Anterior cingulate cortex (tissue), 58 donors: ENCODE data around the gene EPS8.
A peak's percentile ranks its signal among the peaks of the same experiment; 100 is the strongest.

Experiments used
- DNase-seq, 58 donors: peaks; one replicate each; lab custom pipeline; 2025; lab: John Stamatoyannopoulos, UW

Gene EPS8

DNA sequence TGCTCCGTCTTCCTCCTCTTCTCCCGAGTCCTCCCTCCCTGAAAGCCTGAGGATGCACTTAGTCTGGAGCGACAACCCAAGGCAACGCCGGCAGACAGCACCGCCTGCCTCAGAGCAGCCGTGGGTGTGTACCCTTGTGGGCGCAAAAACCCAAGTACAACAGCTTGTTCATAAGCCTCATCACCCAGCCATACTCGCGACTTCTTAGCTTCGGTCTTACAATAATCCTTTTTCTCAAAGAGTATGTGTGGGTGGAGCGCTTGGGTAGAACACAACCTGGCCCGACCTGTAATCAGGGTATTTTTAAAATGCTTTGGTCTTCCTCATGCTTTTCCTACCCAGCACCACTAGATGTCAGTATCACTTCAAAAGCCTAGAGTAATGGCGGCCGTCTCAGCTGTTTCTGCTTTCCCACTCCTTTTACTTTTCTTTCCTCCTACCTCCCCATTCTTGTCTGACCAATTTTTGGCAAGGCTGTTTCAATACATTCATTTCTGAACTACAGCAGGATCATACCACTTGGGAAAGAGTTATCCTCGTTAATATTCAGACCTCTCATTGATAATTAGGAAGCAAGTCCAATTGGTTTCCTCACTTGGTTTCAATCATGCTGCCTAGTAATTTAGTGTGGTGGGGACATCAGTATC lies 198.9 kb downstream of the EPS8 start:
- DNase-seq: peak in 46 of 58 donors; percentile 4 to 82 (median 38)

DNA sequence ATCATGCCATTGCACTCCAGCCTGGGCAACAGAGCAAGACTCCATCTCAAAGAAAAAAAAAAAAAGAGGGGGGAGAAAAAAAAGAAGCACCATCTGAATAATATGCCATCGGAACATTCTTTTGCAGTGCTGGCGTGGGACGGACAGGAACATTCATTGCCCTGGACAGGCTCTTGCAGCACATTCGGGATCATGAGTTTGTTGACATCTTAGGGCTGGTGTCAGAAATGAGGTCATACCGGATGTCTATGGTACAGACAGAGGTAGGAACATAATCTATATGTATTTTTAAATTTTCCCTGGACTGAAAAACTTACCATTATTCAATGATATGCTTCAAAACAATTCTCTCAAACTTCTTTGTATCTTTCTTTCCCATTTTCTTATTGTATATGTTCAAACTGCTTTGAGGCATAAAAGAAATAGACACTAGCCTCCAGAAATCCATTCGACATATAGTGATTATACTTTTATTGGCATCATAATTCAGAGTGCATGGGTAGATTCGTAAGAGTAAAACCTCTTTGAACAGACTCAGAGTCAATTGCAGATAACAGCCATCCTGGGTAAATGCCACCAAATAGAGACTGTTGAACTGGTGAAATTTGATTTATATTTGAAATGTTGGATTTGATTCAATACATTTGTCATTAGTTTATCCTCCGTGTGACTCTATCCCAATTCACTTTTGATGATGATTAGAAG lies 199.7 kb downstream of the EPS8 start:
- DNase-seq: no peak

DNA sequence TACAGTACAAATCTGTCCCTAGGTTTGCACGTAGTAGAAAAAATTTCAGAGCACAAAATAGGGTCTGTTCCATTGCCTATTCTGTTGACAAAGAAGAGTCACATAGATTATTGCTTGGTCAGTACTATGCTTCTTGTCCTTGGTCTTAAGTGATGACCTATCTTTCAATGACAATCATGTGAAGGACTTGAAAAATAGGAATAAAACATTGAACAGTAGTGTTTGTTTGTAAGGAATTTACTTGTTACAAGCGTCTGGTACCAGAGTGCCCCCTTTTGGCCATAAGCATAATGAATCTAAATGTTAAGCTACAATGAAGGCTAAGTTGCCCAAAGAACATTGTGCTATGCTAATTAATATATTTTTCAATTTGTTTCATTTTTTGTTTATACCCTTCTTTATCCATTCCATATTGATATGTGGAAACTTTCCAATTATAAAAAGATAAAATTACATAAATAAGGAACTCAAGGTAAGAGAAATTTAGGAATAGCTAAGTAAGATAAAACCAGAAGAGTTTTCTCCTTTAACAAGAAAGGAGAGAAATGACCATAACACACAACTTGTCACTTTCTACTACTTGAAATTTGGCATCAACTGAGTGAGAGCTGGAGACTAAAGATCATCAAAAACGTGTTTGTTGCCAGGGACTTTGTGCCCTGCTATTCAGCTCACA lies 204.7 kb downstream of the EPS8 start:
- peak in 9 of 58 donors; percentile 3 to 41 (median 12) for DNase-seq

DNA sequence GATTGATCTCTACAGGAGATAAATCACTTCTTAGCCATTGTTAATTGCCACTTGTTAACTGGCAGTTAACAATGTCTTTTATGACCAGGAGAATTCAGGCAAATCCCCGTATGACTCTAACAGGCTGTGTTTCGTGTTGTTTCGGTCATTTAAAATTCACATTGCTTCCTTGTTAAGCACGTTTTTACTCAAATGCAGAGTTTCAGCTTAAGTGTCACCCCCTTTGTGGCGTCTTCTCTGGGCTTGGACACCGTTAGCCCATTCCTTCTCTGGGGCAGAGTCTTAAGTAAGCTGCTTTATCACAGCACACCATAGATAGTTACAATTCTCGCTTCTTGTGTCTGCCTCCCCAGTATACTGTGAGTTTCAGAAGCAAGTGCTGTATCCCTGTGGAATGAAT lies 205.4 kb downstream of the EPS8 start:
- DNase-seq: no peak

DNA sequence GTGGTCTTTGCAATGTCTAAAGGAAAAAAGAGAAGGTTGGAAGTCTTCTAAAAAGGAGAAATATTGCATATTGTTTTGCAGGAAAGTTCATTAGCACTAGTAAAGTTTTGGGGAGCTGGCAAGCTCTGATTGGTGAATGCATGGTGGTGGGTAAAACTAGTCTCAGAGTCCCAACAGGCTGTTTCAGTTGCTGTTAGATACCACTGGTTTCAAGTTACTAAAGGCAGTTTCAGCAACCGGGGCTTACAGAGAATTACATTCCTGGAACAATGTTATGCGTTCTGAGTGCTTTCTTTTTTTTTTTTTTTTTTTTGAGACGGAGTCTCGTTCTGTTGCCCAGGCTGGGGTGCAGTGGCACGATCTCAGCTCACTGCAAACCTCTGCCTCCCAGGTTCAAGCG lies 208.2 kb downstream of the EPS8 start:
- no peak for DNase-seq

DNA sequence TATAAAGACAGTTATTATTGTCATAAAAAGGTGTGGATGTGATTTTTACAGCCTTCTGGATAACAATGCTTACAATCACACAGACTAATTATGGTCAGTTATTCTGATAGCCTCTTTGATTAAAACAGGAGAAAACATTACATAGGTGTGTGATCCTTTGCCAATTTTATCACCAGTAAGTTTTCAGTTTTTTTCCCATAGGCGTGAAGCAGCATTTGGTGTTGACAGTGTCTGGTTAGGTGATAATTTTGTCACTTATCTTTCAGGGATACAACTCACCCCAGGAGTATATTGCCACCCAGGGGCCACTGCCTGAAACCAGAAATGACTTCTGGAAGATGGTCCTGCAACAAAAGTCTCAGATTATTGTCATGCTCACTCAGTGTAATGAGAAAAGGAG lies 208.8 kb downstream of the EPS8 start:
- no peak for DNase-seq

DNA sequence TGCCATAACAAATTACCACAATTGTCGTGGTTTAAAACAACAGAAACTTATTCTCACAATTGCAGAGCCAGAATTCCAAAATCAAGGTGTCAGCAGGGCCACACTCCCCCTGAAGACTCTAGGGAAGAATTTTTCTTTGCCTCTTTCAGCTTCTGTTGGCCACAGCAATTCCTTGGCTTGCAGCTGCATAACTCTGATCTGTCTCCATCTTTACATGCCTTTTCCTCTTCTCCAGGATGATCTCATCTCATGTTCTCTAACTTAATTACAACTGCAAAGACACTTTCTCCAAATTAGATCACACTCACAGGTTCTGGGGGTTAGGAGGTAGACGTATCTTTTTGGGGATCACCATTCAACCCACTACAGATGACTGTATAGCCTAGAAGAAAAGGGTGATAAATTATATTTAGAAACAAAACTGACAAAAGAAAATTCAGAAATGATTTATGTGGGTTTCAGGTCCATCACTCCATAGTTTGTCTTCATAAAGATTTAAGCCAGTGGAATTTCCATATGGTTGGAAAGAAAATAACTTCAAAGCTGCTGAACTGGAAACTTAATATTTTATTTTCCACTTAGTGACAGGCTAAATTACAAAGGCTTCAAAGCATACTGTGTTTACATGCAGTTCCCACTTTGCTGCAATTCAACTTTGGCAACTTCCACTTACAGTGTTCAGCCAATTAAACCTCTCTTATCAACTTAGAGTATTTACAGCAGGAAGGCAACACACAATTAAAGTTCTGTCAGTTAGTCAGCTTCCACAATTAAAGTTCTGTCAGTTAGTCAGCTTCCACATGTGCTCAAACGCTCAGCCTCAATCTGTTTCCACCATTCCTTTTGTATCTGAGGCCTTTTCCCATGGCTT lies 213.3 kb downstream of the EPS8 start:
- no peak for DNase-seq

DNA sequence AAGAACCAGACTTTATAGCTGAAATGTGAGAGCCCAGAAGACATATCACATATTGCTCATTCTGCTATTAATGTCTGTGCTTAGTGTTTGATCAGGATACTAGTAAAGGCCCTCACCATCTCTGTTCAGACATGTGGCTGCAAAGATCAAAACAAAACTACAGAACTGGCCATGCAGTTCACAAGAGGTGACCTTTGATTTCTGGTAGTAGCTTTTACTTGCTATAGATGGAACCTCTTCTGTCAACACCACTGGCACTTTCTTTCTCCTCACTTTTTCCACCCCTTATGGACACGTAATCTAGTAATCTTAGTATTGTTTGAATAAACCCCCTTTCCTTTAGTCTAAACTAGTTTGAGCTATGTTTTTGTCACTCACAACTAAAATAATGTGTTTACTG lies 214.8 kb downstream of the EPS8 start:
- no peak for DNase-seq
